Activated CD4-positive, alpha-beta T cell treated with anti-CD3 and anti-CD28 coated beads for 1 hour (primary cell): ENCODE data around the gene TCF21.
"Not testable (repeated sequence)": the region's sequence is repeated elsewhere in the genome, so short reads cannot be mapped to it uniquely, and the experiment has no call there.

Source experiments
- DNase-seq: peaks from one replicate; pipeline ENCODE4 v3.0.0-alpha.2; 2020

TCF21 gene

GRCh38 chr6:133890711-133891148 lies 1.8 kb downstream of the TCF21 start:
- no peak for DNase-seq

DNA sequence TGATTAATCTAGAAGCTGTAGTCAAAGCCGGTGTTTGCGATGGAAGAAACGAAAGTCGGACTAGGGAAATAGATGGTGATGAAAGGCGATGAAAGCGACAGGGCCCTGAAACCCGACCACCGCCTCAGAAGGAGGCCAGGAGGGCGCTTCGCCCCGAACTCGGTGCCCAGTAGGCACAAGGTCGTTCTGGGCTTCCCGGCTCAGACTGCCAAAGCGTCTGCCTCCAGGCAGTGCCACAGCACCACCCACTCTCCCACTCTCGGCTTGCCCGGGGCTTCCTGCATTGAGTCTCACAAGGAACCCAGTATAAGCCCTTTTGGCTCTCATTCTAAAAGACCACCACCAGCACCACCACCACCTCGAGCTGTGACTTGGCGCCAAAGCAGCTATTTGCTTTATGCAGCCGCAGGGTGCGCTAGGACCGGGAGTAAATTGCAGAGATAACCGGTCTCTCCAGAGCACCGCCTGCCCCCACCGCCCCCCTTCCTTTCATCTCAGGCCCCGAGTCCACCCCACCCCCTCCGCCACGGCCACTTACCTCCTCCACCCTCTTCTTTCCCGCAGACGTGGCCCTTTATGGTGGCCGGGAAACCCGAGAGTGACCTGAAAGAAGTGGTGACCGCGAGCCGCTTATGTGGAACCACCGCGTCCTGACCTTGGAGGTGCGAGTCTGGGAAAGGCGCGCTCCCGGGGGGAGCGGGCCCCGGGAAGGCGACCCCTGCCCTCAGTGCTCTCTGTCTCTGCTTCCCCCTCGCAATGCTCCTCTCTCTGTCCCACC lies 2.4 kb downstream of the TCF21 start:
- DNase-seq, result no peak

- no peak for DNase-seq
Measured at GRCh38 chr6:133891927-133892812, 3.3 kb downstream of the TCF21 start.

DNA sequence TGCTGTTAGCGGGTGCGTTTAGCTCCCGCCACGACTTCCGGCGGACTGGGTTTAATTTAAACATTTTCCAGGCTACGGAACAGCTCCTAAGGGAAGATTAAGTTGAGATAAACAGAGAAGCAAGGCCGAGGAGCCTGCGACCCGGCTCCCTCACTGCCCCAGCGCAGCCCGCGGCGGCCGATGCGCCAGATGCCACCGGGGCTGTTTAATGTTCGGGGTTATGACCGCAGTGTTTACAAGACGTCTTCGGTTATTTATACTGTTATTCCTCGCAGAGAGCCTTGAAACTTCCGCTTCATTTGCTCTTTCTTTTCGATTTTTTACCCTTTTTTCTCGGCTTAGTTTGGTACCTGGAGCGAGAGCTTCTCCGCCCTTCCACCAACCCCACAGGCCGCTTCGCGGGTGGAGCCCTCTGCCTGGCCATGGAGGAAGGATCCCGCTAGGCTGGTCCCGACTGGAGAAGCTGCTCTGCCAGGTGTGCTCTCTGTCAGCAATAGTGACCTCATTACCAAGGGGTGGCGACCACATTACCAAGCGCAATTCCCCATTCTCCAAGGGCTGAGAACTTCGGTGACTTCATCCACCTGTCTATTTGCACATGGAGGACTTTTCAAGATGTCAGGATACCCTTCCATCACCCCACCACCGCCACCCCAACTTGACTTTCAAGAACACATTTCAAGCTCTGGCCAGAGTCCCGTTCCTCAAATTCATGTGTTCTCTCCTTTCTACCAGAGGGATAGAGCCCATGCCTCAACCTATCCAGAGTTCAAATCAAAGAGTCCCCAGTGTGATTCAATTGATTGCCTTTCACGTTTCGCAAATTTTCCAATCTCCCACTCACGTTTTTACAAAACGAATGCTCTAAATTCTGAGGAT lies 4.1 kb downstream of the TCF21 start:
- no peak for DNase-seq

DNA sequence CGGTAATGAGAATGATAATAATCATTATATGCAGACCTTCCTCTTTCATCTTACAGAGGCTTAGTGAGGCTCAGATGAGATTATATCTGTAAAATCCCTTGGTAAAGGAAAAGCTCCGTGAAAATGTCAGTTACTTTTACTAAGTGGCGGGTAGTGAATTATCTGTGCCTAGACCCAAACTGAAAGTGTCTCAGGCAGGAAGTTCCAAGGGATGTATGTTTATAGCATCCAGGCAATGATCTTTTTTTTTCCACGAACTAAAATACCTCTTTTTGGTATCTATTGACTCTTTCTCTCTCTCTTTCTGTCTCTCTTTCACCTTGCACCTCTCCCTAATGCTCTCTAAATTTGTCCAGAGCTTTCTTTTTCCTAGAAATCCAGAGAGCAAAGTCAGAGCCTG lies 5.0 kb downstream of the TCF21 start:
- no peak for DNase-seq

DNA sequence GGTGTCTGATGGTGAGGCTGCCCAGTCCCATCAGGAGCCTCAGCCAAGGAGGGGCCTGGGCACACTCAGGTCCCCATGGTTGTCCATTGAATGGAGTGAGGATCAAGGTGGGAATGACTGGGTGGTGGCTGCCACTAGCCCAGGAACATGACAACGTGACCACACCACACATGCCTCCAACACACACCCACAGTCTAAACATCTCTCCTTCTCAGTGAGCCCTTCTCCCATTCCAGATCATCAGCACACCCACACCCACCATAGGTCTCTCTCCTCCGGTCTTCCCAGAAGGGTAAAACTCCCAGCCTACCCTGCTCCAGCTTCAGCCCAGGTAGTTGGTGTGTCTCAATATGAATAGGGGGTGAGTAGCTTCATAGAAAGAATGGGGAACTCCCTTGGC lies 5.5 kb downstream of the TCF21 start:
- no peak for DNase-seq

- no peak for DNase-seq
Measured at GRCh38 chr6:133894795-133895358, 6.0 kb downstream of the TCF21 start.

- no peak for DNase-seq
Measured at GRCh38 chr6:133895573-133896343, 6.8 kb downstream of the TCF21 start.

GRCh38 chr6:133896344-133896721 lies 7.4 kb downstream of the TCF21 start:
- DNase-seq, result no peak

DNA sequence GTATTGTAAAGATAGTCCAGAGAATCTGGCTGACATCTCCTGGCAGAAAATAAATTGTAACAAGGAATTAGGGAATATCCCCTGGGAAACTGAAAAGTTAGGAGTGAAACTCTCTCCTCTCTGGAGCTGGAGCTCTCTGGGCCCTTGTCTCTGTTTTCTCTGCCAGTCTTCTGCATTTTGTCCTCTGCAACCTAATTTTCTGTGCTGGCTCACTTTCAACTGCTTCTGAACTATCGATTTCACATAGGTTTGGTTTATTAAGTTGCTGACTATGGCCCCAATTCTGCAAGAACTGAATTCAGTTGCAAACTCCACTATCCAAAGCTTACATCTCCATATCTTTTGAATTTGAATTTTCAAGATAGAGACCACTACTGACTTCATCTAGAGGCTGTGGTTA lies 9.3 kb downstream of the TCF21 start:
- no peak for DNase-seq

GRCh38 chr6:133899556-133899955 lies 10.6 kb downstream of the TCF21 start:
- DNase-seq, result no peak

- DNase-seq, result no peak
Measured at GRCh38 chr6:133903855-133904254, 14.9 kb downstream of the TCF21 start.

- no peak for DNase-seq
Measured at GRCh38 chr6:133906050-133906449, 17.1 kb downstream of the TCF21 start.

DNA sequence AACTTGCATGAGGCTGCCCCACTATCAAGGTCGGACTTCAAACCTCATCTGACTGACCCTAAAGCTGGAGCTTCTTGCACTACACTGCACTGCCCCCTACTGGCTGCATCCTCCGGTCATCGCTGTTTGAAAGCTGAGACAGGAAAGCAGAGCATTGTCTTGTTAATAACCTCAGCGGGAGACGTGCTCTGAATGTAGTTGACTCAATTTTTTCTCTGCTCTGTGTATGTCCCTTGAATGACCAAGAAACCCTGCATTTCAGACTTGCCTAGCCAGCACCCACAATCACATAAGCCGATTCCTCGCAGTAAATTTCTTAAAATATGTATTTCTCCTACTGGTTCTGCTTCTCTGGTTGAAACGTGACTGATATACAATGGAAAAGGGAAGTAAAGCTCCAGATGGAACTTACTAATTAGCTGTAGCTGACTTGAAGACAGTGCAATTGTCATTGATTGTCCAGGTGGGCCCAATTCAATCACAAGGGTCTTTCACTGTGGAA lies 27.8 kb downstream of the TCF21 start:
- peak; percentile 50 for DNase-seq

- DNase-seq, result no peak
Measured at GRCh38 chr6:133917781-133918180, 28.9 kb downstream of the TCF21 start.

GRCh38 chr6:133918208-133918930 lies 29.5 kb downstream of the TCF21 start:
- no peak for DNase-seq

DNA sequence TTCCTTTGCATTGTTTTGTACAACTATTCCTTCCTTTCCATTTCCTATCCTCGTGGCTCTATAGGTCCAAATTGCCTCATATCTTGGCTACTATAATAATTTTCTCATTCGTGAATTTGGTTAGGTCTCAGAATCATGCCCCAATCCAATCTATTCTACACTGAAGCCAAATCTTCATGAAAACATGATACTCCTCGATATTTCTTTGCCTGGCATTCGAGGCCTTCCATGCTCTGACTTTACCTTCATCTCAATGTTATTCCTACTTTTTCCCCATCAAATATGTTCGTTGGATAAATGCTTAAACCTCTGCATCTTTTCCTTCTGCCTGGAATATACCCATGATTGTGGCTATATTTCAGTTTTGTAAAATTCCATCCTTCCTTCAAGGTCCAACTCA lies 30.4 kb downstream of the TCF21 start:
- no peak for DNase-seq

DNA sequence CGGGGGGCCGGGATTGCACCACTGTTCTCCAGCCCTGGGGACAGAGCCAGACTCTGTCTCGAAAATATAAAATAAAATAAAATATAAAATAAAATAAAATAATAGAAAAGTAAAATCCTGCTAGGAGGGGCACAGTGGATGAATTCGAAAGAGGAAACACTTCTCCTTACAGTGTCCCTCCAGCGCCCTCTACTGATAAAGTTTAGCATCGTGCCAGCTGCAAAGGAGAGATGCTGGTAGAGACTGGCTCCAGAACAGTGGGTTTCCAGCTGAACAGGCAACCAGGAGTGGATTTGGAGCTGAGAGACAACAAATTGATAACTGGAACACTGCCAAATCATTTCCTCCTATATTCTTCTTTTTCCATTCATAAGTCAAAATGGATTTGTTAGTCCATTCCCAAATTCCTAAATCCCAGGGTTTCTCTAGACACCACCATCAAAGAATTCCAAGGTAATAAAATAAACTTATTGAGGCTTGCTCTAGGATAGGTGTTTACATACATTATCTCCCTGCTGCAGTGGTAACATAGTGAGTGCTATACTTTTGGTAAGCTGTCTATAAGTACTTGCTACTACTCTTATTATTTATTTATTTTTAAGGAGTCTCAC lies 32.4 kb downstream of the TCF21 start:
- DNase-seq, result peak; percentile 41

GRCh38 chr6:133923938-133924593 lies 35.2 kb downstream of the TCF21 start:
- peak; percentile 28 for DNase-seq

- DNase-seq, result not testable (repeated sequence)
Measured at GRCh38 chr6:133931221-133931620, 42.3 kb downstream of the TCF21 start.
